IMR-90 (cell line): ENCODE data around the gene ARHGEF33.

ENCODE experiments used
- CHD1 ChIP-seq: IDR thresholded peaks from 2 replicates; pipeline ENCODE4 v1.6.1; 2012; ENCODE audit warnings: low read depth, low read length, improper control_type of control experiment
- NFE2L2 ChIP-seq: fragments of 150-350 bp; IDR thresholded peaks from 2 replicates; pipeline ENCODE4 v1.6.1; 2016; ENCODE audit warnings: low read depth, mild to moderate bottlenecking, low read length
- POLR2A ChIP-seq: IDR thresholded peaks from 2 replicates; pipeline ENCODE4 v1.6.1; 2012; ENCODE audit warnings: mild to moderate bottlenecking, low read depth, low read length
- RAD21 ChIP-seq: IDR thresholded peaks from 2 replicates; pipeline ENCODE4 v1.6.1; 2012; ENCODE audit warnings: low read length, improper control_type of control experiment
- RFX5 ChIP-seq: IDR thresholded peaks from 2 replicates; pipeline ENCODE4 v1.8.0; 2012; ENCODE audit warnings: low read depth, mild to moderate bottlenecking, low read length, moderate library complexity
- TF ChIP-seq, protein P1 (sequence below): conservative IDR thresholded peaks from 2 replicates; pipeline ENCODE4 v1.5.1; 2012; ENCODE audit warnings: mild to moderate bottlenecking, low read depth, low read length, improper control_type of control experiment
- TF ChIP-seq, protein P2 (sequence below): fragments of 150-350 bp; IDR thresholded peaks from 2 replicates; pipeline ENCODE4 v1.6.1; 2016; ENCODE audit warnings: low read depth, mild to moderate bottlenecking, low read length, moderate library complexity, borderline replicate concordance

DNA sequence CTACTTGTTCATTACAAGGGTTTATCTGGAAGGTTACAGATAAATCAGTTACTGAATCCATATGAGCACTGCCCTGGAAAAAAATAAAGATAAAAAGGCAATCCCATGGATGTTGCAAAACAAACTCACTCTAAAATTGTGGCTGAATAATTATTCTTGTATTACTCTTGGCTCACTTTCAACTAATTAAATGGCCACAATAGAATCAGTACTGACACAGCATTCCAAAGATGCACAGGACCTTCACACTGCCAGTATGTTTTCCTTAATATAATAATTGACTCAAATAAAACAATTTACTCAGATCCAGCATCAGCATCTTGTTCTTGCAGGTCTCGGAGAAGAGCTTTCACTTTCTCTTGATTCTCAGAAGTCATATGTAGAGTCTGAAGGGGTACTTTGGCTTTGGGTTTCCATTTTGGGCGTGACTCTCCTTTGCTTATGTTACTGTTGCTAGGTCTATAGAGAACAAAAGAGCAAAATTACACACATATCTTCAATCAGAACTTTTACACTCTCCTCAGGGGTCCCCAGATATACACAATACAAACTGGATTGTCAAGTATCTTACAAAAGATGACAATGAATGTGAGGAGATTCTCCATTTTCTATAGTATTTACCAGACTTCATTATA, 26.5 kb upstream of the ARHGEF33 start:
- no peak for TF ChIP-seq POLR2A
- no peak for TF ChIP-seq RAD21
- TF ChIP-seq, protein P1, sequence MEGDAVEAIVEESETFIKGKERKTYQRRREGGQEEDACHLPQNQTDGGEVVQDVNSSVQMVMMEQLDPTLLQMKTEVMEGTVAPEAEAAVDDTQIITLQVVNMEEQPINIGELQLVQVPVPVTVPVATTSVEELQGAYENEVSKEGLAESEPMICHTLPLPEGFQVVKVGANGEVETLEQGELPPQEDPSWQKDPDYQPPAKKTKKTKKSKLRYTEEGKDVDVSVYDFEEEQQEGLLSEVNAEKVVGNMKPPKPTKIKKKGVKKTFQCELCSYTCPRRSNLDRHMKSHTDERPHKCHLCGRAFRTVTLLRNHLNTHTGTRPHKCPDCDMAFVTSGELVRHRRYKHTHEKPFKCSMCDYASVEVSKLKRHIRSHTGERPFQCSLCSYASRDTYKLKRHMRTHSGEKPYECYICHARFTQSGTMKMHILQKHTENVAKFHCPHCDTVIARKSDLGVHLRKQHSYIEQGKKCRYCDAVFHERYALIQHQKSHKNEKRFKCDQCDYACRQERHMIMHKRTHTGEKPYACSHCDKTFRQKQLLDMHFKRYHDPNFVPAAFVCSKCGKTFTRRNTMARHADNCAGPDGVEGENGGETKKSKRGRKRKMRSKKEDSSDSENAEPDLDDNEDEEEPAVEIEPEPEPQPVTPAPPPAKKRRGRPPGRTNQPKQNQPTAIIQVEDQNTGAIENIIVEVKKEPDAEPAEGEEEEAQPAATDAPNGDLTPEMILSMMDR = no peak
- TF ChIP-seq NFE2L2 = no peak
- TF ChIP-seq RFX5 = no peak
- TF ChIP-seq, protein P2, sequence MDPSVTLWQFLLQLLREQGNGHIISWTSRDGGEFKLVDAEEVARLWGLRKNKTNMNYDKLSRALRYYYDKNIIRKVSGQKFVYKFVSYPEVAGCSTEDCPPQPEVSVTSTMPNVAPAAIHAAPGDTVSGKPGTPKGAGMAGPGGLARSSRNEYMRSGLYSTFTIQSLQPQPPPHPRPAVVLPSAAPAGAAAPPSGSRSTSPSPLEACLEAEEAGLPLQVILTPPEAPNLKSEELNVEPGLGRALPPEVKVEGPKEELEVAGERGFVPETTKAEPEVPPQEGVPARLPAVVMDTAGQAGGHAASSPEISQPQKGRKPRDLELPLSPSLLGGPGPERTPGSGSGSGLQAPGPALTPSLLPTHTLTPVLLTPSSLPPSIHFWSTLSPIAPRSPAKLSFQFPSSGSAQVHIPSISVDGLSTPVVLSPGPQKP = no peak
- no peak for TF ChIP-seq CHD1
